ENCODE data around the gene CYP19A1.

The CYP19A1 gene

GRCh38 chr15:51335538-51336410, 2.6 kb downstream of the CYP19A1 start:
- Mint-ChIP-seq H3K36me3 (ENCODE audit: low read depth) (no peaks in the 10 kb centered on the region), H3K27me3 (ENCODE audit: low read depth) (peaks cover 32% of the 10 kb centered on the region)

DNA sequence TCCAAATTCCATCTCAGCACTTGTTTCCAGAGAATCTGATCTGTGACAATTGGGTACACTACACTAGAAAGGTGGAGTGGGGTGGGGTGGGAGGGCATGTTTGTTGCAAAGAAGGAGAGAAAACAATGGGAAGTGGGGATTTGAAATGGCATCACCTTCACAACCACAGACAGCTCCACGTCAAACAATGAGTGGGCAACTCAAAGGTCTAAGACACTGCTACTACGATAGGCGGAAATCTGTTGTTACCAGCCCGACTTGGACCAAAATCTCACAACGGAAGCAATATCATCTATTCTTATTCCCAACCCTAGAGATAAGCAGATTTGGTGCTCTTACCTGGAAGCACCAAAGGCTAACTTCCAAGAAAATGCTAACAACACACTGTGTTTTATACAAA, 3.3 kb downstream of the CYP19A1 start:
- peaks cover 6% of the 10 kb centered on the region for H3K4me1 Mint-ChIP-seq
- no peak overlapping the region for H3K27ac Mint-ChIP-seq
- H3K4me3 Mint-ChIP-seq: no peak overlapping the region
- no peaks in the 10 kb centered on the region for H3K36me3 Mint-ChIP-seq (ENCODE audit: low read depth)
- TF ChIP-seq CTCF (IDR thresholded peaks at IDR 0.05; ENCODE audit: unreplicated experiment in 3 of 3): no peak
- no peaks in the 10 kb centered on the region for H3K9me3 Mint-ChIP-seq
- H3K27me3 Mint-ChIP-seq (ENCODE audit: low read depth): peaks cover 25% of the 10 kb centered on the region

More at GRCh38 chr15:51335538-51336410, 2.6 kb downstream of the CYP19A1 start:
- Mint-ChIP-seq H3K27ac (no peak overlapping the region), H3K9me3 (no peaks in the 10 kb centered on the region), H3K4me1 (peaks cover 6% of the 10 kb centered on the region), H3K4me3 (no peak overlapping the region)
- TF ChIP-seq CTCF (IDR thresholded peaks at IDR 0.05; ENCODE audit: unreplicated experiment in 3 of 3): no peak

- no peaks in the 10 kb centered on the region for H3K36me3 Mint-ChIP-seq (ENCODE audit: low read depth)
- H3K9me3 Mint-ChIP-seq: no peaks in the 10 kb centered on the region
- H3K27me3 Mint-ChIP-seq (ENCODE audit: low read depth): peaks cover 15% of the 10 kb centered on the region
- no peak overlapping the region for H3K4me3 Mint-ChIP-seq
- H3K27ac Mint-ChIP-seq: no peak overlapping the region
- peaks cover 6% of the 10 kb centered on the region for H3K4me1 Mint-ChIP-seq
- no peak for TF ChIP-seq CTCF (IDR thresholded peaks at IDR 0.05; ENCODE audit: unreplicated experiment in 3 of 3)
Observed at GRCh38 chr15:51334011-51334451, 4.4 kb downstream of the CYP19A1 start.

DNA sequence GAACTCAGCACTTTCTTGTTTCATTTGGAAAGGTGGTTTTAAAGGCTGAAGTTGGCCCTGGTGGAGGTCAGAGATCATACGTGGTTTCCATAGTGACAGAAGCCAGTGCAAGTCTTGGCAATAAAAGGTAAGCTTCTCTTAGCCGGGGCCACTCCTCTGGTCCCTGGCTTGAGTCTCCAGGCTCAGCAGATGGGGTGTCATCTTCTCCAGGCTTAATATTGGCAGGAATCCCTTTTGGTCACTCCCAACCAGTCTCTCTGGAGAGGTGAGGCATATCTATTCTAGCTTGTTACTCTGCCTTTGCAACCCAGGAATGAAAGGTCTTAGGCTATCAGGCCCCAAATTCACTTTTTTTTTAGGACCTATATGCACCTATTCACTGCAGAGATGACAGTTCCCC, 4.8 kb downstream of the CYP19A1 start:
- H3K27me3 Mint-ChIP-seq (ENCODE audit: low read depth): peaks cover 10% of the 10 kb centered on the region
- peaks cover 6% of the 10 kb centered on the region for H3K4me1 Mint-ChIP-seq
- no peaks in the 10 kb centered on the region for H3K9me3 Mint-ChIP-seq
- no peak overlapping the region for H3K27ac Mint-ChIP-seq
- H3K36me3 Mint-ChIP-seq (ENCODE audit: low read depth): no peaks in the 10 kb centered on the region
- no peak overlapping the region for H3K4me3 Mint-ChIP-seq
- TF ChIP-seq CTCF (IDR thresholded peaks at IDR 0.05; ENCODE audit: unreplicated experiment in 3 of 3): no peak

DNA sequence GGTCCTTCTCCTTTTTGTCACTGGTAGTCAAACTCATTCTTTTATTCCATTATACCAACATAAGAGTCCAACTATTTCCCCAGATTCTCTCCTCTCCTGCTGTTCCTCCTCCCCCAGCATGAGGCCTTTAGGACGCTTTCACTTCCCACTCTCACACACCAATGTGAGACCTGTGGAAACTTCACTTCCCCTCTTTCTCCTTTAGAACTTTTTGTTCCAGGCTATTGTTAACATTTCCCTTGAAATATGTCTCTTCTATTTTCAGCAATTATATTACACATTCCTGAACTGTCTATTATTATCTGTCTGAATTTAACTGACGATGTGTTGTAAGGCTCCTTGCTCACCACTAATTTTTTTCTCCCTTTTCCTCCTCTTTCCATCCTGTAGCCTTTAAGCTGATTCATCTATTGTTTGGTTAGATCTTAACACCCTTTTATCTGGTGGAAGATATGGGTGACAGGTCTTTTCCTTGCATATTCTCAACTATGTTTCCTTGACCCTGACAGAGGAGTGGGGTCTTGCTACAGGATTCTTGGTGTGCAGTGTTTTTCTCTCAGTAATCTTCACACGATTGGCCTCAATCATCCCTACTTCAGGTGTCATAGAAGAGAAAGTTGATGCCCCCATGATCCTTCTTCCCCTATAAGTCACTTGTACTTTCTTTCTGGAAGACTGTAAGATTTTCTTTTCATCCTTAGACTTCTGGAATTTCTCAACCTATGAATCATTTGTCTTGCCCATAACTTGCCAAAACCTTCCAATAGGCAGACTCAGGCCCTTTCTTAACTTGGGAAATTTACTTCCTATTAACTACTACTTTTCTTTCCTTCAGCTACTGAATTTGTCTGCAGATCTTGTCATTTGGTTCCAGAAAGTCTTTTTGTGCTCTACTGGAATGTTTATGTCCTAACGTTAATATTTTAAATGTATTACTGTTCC, 5.9 kb downstream of the CYP19A1 start:
- H3K4me3 Mint-ChIP-seq: no peak overlapping the region
- H3K27ac Mint-ChIP-seq: no peak overlapping the region
- H3K27me3 Mint-ChIP-seq (ENCODE audit: low read depth): peaks cover 3% of the 10 kb centered on the region
- no peaks in the 10 kb centered on the region for H3K36me3 Mint-ChIP-seq (ENCODE audit: low read depth)
- H3K9me3 Mint-ChIP-seq: no peaks in the 10 kb centered on the region
- peaks cover 6% of the 10 kb centered on the region for H3K4me1 Mint-ChIP-seq
- no peak for TF ChIP-seq CTCF (IDR thresholded peaks at IDR 0.05; ENCODE audit: unreplicated experiment in 3 of 3)
